Neural progenitor cell (in vitro differentiated cells): ENCODE measurements around the gene SIX4.

ENCODE experiments used
- CTCF ChIP-seq: fragments of 200-600 bp; sonication (generic); IDR thresholded peaks from 2 replicates; pipeline ENCODE4 v1.5.1; 2017; ENCODE audit warnings: antibody characterized with exemption, mild to moderate bottlenecking
- EZH2 ChIP-seq: fragments of 200-600 bp; sonication (generic); IDR thresholded peaks from 2 replicates; pipeline ENCODE4 v1.6.1; 2017; ENCODE audit warnings: antibody characterized with exemption, mild to moderate bottlenecking, moderate library complexity
- EZH2phosphoT487 ChIP-seq: fragments of 200-600 bp; sonication (generic); IDR thresholded peaks from 2 replicates; pipeline ENCODE4 v1.6.1; 2017; ENCODE audit warnings: antibody characterized with exemption

GRCh38 chr14:60661721-60662120 is 62.4 kb downstream of the SIX4 start:
- TF ChIP-seq CTCF (no peak), EZH2phosphoT487 (no peak), EZH2 (no peak)
